ENCODE results near the gene TRDMT1.

GRCh38 chr10:17169803-17170202 is 31.7 kb downstream of the TRDMT1 start:
- TF ChIP-seq CTCF (IDR thresholded peaks at IDR 0.05) (no peak), EZH2 (IDR thresholded peaks at IDR 0.05; ENCODE audit: borderline replicate concordance, insufficient read depth, low read depth, low read length, poor library complexity, severe bottlenecking) (no peak)

Data from B cell (primary cell).